Stimulated activated CD4-positive, alpha-beta T cell treated with anti-CD3 and anti-CD28 coated beads, Interleukin-12 subunit alpha, Interleukin-12 subunit beta, amount 100 ng/mL, for 24 hours (primary cell): ENCODE measurements around the gene ATG10.
"Not testable (repeated sequence)": the region's sequence is repeated elsewhere in the genome, so short reads cannot be mapped to it uniquely, and the experiment has no call there.

ENCODE experiments used
- DNase-seq, 2 experiments: peaks; one replicate each; pipeline ENCODE4 v3.0.0-alpha.2; 2020; ENCODE audit warnings: low read depth in 2 of 2

Gene ATG10

GRCh38 chr5:82222597-82223574 is 251.1 kb downstream of the ATG10 start:
- DNase-seq, result no peak

GRCh38 chr5:82225525-82226172 is 253.8 kb downstream of the ATG10 start:
- DNase-seq, result peak; percentile 31 to 52

DNA sequence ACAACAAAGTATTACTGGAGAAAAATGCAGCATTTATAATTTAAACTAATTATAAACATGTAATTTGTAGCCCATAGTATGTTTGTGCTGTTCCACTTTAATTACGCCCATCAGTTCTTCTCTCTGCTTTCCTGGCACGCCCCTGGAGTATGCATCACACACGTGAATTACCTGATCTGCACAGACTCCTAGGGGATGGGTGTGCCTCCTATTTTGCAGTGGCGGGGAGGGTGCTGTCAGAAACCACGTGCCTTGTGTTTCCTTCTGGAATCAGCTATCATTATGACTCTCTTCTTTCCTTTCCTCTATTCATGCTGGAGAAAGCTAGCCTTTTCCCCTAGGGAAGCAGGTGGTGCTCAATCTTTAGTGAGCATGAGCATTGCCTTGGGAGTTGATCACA is 263.1 kb downstream of the ATG10 start:
- DNase-seq, result no peak

GRCh38 chr5:82244151-82244550 is 272.3 kb downstream of the ATG10 start:
- no peak for DNase-seq

- DNase-seq, result no peak
These were observed 273.2 kb downstream of the ATG10 start for GRCh38 chr5:82244854-82245635.

- no peak for DNase-seq
These were observed 275.2 kb downstream of the ATG10 start for GRCh38 chr5:82246960-82247574.

- no peak for DNase-seq
These were observed 280.9 kb downstream of the ATG10 start for GRCh38 chr5:82252744-82253143.

DNA sequence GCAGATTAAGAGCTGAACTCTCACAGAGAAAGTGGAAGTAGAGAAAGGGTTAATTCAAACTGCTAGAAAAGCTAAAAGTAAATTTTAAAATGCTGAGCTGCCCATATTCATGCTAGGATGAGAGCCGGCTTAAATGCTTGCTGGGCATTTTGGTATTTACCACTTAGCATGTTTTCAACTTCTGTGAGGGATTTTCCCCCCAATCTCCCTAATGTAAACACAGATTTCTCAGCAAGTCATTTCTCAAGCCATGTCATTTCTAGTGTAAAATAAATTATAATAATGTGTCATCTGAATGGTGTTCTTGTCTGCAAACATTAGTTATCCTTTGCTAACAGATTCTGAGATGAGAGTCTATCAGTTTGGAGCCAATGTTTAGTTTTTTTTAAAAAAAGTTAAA is 284.0 kb downstream of the ATG10 start:
- no peak for DNase-seq

- DNase-seq, result no peak
These were observed 285.4 kb downstream of the ATG10 start for GRCh38 chr5:82257247-82257646.

GRCh38 chr5:82257729-82258128 is 285.9 kb downstream of the ATG10 start:
- DNase-seq, result no peak

- DNase-seq, result no peak
These were observed 287.5 kb downstream of the ATG10 start for GRCh38 chr5:82259172-82259800.

DNA sequence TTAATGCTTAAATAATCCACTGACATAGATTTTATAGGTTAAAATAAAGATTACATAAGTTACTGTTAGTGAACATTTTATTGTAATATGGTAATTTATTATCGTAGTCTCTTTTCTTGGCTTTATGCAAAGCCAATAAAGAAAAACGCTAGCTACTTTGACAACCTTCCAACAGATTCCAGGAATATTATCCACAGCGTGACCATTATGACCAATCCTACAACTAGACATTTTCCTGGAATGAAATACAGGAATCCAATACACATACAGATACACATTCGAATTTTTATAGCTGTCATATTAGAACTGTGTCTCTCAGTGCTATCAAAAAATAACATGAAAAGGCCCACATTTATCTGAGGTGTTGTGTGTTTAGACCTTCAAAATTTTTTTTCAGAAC is 293.2 kb downstream of the ATG10 start:
- no peak for DNase-seq

- DNase-seq, result not testable (repeated sequence)
These were observed 295.6 kb downstream of the ATG10 start for GRCh38 chr5:82267297-82267933.

DNA sequence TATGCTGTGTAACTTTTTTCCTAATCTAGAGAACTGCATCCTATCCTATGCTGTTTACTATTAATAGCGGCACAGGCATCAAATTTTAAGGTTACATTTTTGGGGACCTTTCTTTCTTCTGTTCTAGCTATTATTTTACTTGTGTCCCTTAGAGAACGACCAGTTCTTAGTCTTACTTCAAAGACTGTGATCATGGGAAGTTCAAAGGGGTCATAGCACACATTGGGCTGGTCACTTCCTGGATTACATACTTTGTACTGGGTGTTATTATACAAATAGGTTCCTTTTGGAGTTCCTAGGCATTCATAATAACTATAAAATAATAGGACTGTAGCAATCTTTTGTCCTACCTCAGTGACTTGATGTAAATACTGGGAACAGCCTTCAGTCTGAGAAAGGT is 297.5 kb downstream of the ATG10 start:
- DNase-seq, result not testable (repeated sequence)

DNA sequence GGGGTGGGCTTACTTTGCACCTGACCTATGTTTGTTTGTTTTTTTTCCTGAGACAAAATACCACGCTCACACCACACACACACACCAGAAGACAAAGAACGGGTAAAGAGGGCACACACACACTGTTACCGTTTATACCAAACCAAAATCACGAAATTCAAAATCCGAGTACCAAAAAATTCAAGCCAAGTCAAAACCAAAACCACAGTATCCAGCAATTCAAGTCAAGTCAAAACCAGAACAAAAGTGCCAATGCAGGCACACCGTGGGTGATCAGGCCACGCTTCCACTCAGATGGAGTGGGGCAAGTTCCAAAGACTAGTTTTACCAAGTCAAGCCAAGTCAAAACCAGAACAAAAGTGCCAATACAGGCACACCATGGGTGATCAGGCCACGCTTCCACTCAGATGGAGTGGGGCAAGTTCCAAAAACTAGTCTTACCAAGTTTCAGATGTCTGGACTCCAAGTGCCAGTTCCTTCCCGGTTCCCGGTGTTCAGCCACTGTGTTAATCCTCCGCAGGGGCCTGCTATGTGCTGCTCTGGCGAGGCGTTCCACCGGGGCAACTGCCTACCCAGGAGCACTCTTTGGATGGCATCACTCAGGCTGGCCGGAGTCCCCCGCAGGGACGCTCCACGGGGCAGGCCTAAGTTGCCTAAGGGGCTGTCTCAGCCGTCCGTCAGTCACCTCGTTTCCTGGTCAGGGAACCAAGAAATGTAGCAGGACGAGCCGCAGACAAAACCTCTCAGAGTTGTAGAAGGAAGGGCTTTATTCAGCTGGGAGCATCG is 300.9 kb downstream of the ATG10 start:
- not testable (repeated sequence) for DNase-seq

GRCh38 chr5:82273426-82273825 is 301.6 kb downstream of the ATG10 start:
- DNase-seq, result not testable (repeated sequence)

DNA sequence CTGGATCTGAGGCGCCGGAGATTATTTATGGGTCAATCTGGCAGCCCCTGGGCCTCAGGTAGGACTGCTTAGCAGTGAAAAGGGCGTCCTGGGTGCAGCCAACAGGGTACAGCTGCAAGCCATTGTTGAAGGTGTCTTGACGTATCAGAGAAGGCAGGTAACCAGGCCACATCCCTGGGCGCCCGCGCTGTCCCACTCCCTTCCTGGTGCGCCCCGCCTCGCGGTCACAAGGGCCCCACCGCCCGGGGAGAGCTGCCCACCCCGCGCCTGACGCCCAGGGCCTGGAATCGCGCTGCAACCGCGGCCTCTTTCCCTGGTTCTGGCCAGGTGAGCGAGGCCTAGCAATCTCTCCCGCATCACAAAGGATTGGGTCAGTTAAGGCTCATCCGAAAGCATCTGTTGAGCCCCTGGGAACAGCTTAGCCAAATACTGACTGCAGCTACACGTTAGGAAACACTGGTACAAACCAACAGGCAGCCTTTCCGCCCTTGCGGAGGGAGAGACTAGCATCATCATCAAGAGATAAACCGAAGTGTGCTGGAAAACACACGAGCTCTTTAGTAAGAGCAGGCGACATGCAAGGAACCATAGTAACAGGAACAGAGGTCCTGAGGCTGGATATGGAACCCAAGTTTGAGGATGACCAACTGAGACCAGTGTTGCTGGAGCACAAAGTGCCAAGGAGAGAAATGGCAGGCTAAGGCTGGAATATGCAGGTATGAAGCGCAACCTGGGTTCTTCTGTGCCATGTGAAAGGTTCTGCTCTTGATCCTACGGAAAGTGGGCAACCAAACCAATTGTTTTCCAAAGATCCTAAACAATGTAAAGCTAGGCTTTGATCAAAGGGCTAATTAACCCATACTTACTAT is 302.8 kb downstream of the ATG10 start:
- DNase-seq, result no peak

GRCh38 chr5:82275216-82275664 is 303.4 kb downstream of the ATG10 start:
- no peak for DNase-seq
